Adrenal gland (tissue), 12 donors: ENCODE data around the gene MSANTD2. TPM values are rescaled to one million over a fixed set of nuclear protein-coding genes. Genes with fewer than 3 reads are reported as not detected.

Source experiments
- DNase-seq, 7 donors: peaks; one replicate each; pipeline ENCODE4 v3.0.0-alpha.2; 2019 to 2020
- H3K27ac ChIP-seq, 5 donors: fragments of 200-600 bp; sonication (generic) in 4 of 5; 1 replicate in 3 of 5; 2 replicates in 2 of 5; pipeline versions ENCODE4 v1.5.1 to v1.8.0; 2016 to 2020; ENCODE audit warnings: mild to moderate bottlenecking in 1 of 5
- H3K27me3 ChIP-seq: fragments of 200-600 bp; 2 replicates; pipeline ENCODE4 v1.8.0; 2021
- H3K36me3 ChIP-seq, 2 donors: fragments of 200-600 bp; replicated peaks in 1 of 2; 1 replicate in 1 of 2; 2 replicates in 1 of 2; pipeline versions ENCODE4 v1.5.1 to v1.8.0; 2018 to 2022
- H3K4me1 ChIP-seq, 2 donors: fragments of 200-600 bp; replicated peaks in 1 of 2; 1 replicate in 1 of 2; 2 replicates in 1 of 2; pipeline versions ENCODE4 v1.5.1 to v1.8.0; 2018 to 2021
- H3K4me3 ChIP-seq, 4 donors: fragments of 200-600 bp; sonication (generic) in 3 of 4; one replicate each; pipeline ENCODE4 v1.5.1; 2016 to 2018
- H3K9me3 ChIP-seq, 3 donors: fragments of 200-600 bp; sonication (generic) in 1 of 3; replicated peaks in 1 of 3; 1 replicate in 2 of 3; 2 replicates in 1 of 3; pipeline versions ENCODE4 v1.5.1 to v1.8.0; 2016 to 2021
- POLR2A ChIP-seq, 2 donors: fragments of 450-650 bp; IDR thresholded peaks; one replicate each; pipeline ENCODE4 v1.6.1; 2017; ENCODE audit warnings: antibody characterized with exemption in 2 of 2, mild to moderate bottlenecking in 2 of 2, moderate library complexity in 1 of 2
- whole genome bisulfite sequencing, 4 donors: extraction: QIAGEN DNeasy Blood & Tissue Kit in 2 of 4; methylation state at CpG; one replicate each; pipeline versions ENCODE4 v1.1.5 to v1.1.7; 2013 to 2017; 5-methylcytosine and 5-hydroxymethylcytosine counted together
- intact Hi-C, 2 donors: fragments of 100-400 bp; cut with DNase I; formaldehyde crosslinking; loops; one replicate each; pipeline versions ENCODE4 v1.14.1 to v1.15.0; 2022 to 2023
- polyA plus RNA-seq, 3 donors: library from polyadenylated mRNA; stranded (reverse); fragments of 200-250 nt in 2 of 3; fragments of 350-450 nt in 1 of 3; fragmentation: Illumina TruSeq in 1 of 3; extraction: RNeasy Lipid Tissue Mini Kit (QIAGEN cat#74804) in 1 of 3; gene quantifications; one replicate each; pipeline ENCODE4 v1.2.3, GENCODE V29; 2013 to 2014
- total RNA-seq, 9 donors: library from RNA; depleted of rRNA in 4 of 9; stranded (reverse); fragments of >200 nt in 4 of 9; fragments of 120-200 nt in 1 of 9; fragmentation: NEBNext Ultra II Directional in 1 of 9; extraction: Animal tissue kit (Norgen Biotek cat#: 25700) in 1 of 9; gene quantifications; one replicate each; pipeline versions ENCODE4 v1.1.0 to v1.2.4, GENCODE V29; 2013 to 2023
- TF ChIP-seq, protein P1 (sequence below), 6 experiments: fragments of 450-650 bp in 4 of 6; fragments of 200-600 bp in 2 of 6; sonication (generic) in 1 of 6; IDR thresholded peaks; 1 replicate in 5 of 6; 2 replicates in 1 of 6; pipeline versions ENCODE4 v1.5.1 to v1.8.0; 2016 to 2021; ENCODE audit warnings: antibody characterized with exemption in 6 of 6, mild to moderate bottlenecking in 2 of 6, moderate library complexity in 1 of 6
- donor health status: healthy with polysubstance abuse.
- donor health status: Bipolar disorder and iron deficiency.
- donor health status: DM: yes; HTN: yes; CAD: no.
- donor health status: DM: no; HTN: no; CAD: no.
- donor health status: DM: no; HTN: no; CAD: no.
- donor health status: DM: yes; HTN: yes; CAD: no.

MSANTD2 gene
- total and polyA plus RNA-seq, 12 donors: 4.4 to 16.8 (median 9.7) TPM

DNA sequence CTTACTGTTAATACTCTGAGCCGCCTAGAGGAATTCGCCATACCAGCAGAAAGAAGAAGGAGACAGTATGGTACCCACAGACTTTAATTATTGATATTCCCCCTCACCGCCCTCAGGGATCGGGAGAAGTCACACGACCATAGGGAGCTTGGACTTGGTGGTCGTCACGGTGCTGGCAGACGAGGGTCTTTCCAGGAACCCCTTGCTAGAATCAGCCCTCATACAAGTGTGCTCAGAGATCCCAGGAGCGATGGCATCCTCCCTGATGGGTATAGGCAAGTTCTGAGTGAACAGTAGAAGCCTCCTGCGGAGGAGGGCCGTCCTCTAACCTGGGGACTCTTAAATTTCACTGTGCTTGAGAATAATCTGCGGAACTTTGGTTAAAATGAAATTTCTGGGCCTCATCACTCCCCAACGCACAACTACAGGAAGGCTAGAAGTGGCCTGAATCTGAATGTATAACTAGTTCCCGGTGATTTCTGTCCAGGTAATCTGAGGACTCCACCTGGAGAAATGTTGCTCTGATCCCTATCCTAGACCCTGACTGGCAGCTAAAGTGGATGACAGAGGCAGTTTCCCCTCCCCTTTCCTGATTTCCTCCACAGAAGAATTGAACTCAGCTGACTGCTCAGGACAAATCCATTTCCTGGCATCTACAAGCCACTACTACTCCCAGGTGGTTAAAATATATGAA, 52.7 kb downstream of the MSANTD2 start:
- TF ChIP-seq, protein P1, sequence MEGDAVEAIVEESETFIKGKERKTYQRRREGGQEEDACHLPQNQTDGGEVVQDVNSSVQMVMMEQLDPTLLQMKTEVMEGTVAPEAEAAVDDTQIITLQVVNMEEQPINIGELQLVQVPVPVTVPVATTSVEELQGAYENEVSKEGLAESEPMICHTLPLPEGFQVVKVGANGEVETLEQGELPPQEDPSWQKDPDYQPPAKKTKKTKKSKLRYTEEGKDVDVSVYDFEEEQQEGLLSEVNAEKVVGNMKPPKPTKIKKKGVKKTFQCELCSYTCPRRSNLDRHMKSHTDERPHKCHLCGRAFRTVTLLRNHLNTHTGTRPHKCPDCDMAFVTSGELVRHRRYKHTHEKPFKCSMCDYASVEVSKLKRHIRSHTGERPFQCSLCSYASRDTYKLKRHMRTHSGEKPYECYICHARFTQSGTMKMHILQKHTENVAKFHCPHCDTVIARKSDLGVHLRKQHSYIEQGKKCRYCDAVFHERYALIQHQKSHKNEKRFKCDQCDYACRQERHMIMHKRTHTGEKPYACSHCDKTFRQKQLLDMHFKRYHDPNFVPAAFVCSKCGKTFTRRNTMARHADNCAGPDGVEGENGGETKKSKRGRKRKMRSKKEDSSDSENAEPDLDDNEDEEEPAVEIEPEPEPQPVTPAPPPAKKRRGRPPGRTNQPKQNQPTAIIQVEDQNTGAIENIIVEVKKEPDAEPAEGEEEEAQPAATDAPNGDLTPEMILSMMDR (IDR thresholded peaks at IDR 0.05): no peak
- TF ChIP-seq POLR2A (IDR thresholded peaks at IDR 0.05): no peak
- WGBS, 4 donors: 50 to 53% (median 52%) methylated on average over 10 to 14 of the region's 14 CpGs
- no peak for DNase-seq
- H3K4me3 ChIP-seq: peak overlapping the region in 1 of 4 donors; percentile 58
- intact Hi-C loops: no loop called here
- peaks cover 66% of the 10 kb centered on the region for H3K27me3 ChIP-seq
- H3K9me3 ChIP-seq: no peaks in the 10 kb centered on the region
- H3K36me3 ChIP-seq: no peaks in the 10 kb centered on the region
- H3K27ac ChIP-seq: peak overlapping the region in 1 of 5 donors; percentile 64
- H3K4me1 ChIP-seq: peaks cover 9 to 13% of the 10 kb centered on the region in 2 donors

- H3K36me3 ChIP-seq: no peaks in the 10 kb centered on the region
- H3K9me3 ChIP-seq: no peaks in the 10 kb centered on the region
- TF ChIP-seq POLR2A (IDR thresholded peaks at IDR 0.05): peak in 1 of 2 donors; percentile 31
- TF ChIP-seq, protein P1 (IDR thresholded peaks at IDR 0.05): peak in 5 of 6 experiments; percentile 9 to 34 (median 29)
- H3K27ac ChIP-seq: peak overlapping the region in 1 of 5 donors; percentile 64
- peaks cover 9 to 13% of the 10 kb centered on the region in 2 donors for H3K4me1 ChIP-seq
- DNase-seq: peak; percentile 63 to 81 (median 69)
- intact Hi-C loops: no loop called here
- WGBS, 4 donors: 4 to 7% (median 4%) methylated on average over 19 to 37 of the region's 37 CpGs
- peaks cover 63% of the 10 kb centered on the region for H3K27me3 ChIP-seq
- peak overlapping the region in 3 of 4 donors; percentile 21 to 69 (median 58) for H3K4me3 ChIP-seq
Observed at GRCh38 chr11:124746621-124747243, 53.5 kb downstream of the MSANTD2 start.

- intact Hi-C loops: no loop called here
- H3K9me3 ChIP-seq: no peaks in the 10 kb centered on the region
- H3K27me3 ChIP-seq: peaks cover 63% of the 10 kb centered on the region
- no peaks in the 10 kb centered on the region for H3K36me3 ChIP-seq
- H3K4me3 ChIP-seq: peak overlapping the region in 3 of 4 donors; percentile 21 to 69 (median 58)
- no peak for DNase-seq
- 6 to 10% (median 7%) methylated on average over 27 to 41 of the region's 41 CpGs for WGBS, 4 donors
- H3K27ac ChIP-seq: no peak overlapping the region
- peaks cover 9 to 13% of the 10 kb centered on the region in 2 donors for H3K4me1 ChIP-seq
- TF ChIP-seq, protein P1 (IDR thresholded peaks at IDR 0.05): no peak
- no peak for TF ChIP-seq POLR2A (IDR thresholded peaks at IDR 0.05)
Observed at GRCh38 chr11:124745835-124746620, 54.2 kb downstream of the MSANTD2 start.

- intact Hi-C loops: no loop called here
- DNase-seq: no peak
- Histone ChIP-seq H3K36me3 (no peaks in the 10 kb centered on the region), H3K27me3 (peaks cover 58% of the 10 kb centered on the region), H3K4me1 (peaks cover 10 to 19% of the 10 kb centered on the region in 2 donors), H3K4me3 (no peak overlapping the region), H3K9me3 (no peaks in the 10 kb centered on the region), H3K27ac (no peak overlapping the region)
- WGBS, 4 donors: 25 to 38% (median 35%) methylated on average over 9 to 44 of the region's 44 CpGs
- no peak for TF ChIP-seq POLR2A (IDR thresholded peaks at IDR 0.05)
- TF ChIP-seq, protein P1 (IDR thresholded peaks at IDR 0.05): no peak
Observed at GRCh38 chr11:124745270-124745834, 54.9 kb downstream of the MSANTD2 start.
